Endothelial cell of umbilical vein (primary cell): ENCODE data around the gene PLA2G1B. TPM values are rescaled to one million over a fixed set of nuclear protein-coding genes. Genes with fewer than 3 reads are reported as not detected.

Source experiments
- BruUV-seq: library from RNA; stranded (reverse); fragments of 400-500 nt; replicated peaks from 2 replicates; lab custom pipeline; 2021; lab: Mats Ljungman, UMichigan
- CTCF ChIA-PET: fragments of 300-600, 350-600 bp; sonication (Branson Sonifier 250); formaldehyde crosslinking; loops from one replicate; lab custom pipeline; 2021; ENCODE audit warnings: antibody characterized with exemption, inconsistent platforms; lab: Charles Lee
- POLR2A ChIA-PET: fragments of 300-600, 350-600 bp; sonication (Branson Sonifier 250); formaldehyde crosslinking; loops from one replicate; lab custom pipeline; 2021; ENCODE audit warnings: antibody characterized with exemption, inconsistent platforms; lab: Charles Lee
- DNase-seq: peaks from one replicate; pipeline ENCODE4 v3.0.0-alpha.2; 2011; ENCODE audit warnings: low read depth, low spot score
- FAIRE-seq: peaks from 2 replicates; lab custom pipeline; 2011; peaks lifted over from hg19 to GRCh38; lab: Jason Lieb, UNC
- H2AFZ ChIP-seq: 2 replicates; pipeline ENCODE4 v1.6.0; 2012; ENCODE audit warnings: low read depth, low read length, control low read depth, inconsistent platforms
- H3K27ac ChIP-seq: 2 replicates; pipeline ENCODE4 v1.5.1; 2011; ENCODE audit warnings: low read depth, mild to moderate bottlenecking, control low read depth, low read length, moderate library complexity; ENCODE audit not compliant: insufficient read depth
- H3K27me3 ChIP-seq, 2 experiments: 2 replicates each; pipeline versions ENCODE4 v1.6.0 to v1.6.1; 2011; ENCODE audit warnings: low read length in 2 of 2, mixed read lengths in 1 of 2; ENCODE audit not compliant: control insufficient read depth in 2 of 2, insufficient read depth in 2 of 2
- H3K36me3 ChIP-seq, 2 experiments: 2 replicates in 1 of 2; 3 replicates in 1 of 2; pipeline ENCODE4 v1.5.1; 2011; ENCODE audit warnings: low read length in 2 of 2, mild to moderate bottlenecking in 1 of 2, moderate library complexity in 1 of 2; ENCODE audit not compliant: control insufficient read depth in 2 of 2, insufficient read depth in 2 of 2; ENCODE audit errors: extremely low read depth in 1 of 2
- H3K4me1 ChIP-seq: 3 replicates; pipeline ENCODE4 v1.5.1; 2011; ENCODE audit warnings: mild to moderate bottlenecking, low read length; ENCODE audit not compliant: control insufficient read depth, insufficient read depth; ENCODE audit errors: extremely low read depth
- H3K4me2 ChIP-seq: 2 replicates; pipeline ENCODE4 v1.6.1; 2011; ENCODE audit warnings: low read length, control low read depth, mixed read lengths; ENCODE audit not compliant: insufficient read depth
- H3K4me3 ChIP-seq, 3 experiments: fragments of 200-600 bp in 1 of 3; sonication (generic), shearing (Covaris generic) in 1 of 3; replicated peaks in 1 of 3; 2 replicates each; pipeline ENCODE4 v1.5.1; 2011 to 2016; ENCODE audit warnings: control low read depth in 3 of 3, low read length in 3 of 3, mild to moderate bottlenecking in 2 of 3, inconsistent platforms in 1 of 3, low read depth in 1 of 3, moderate library complexity in 1 of 3; ENCODE audit not compliant: insufficient read depth in 1 of 3
- H3K79me2 ChIP-seq: 2 replicates; pipeline ENCODE4 v1.6.0; 2012; ENCODE audit warnings: low read length, inconsistent platforms; ENCODE audit not compliant: control insufficient read depth, insufficient read depth
- H3K9ac ChIP-seq: replicated peaks from 2 replicates; pipeline ENCODE3; 2011; ENCODE audit warnings: low read length, control low read depth; ENCODE audit not compliant: insufficient read depth; ENCODE audit errors: extremely low read depth
- H3K9me1 ChIP-seq: replicated peaks from 3 replicates; pipeline ENCODE4 v1.6.0; 2011; ENCODE audit warnings: mild to moderate bottlenecking, low read length; ENCODE audit not compliant: control insufficient read depth, insufficient read depth; ENCODE audit errors: extremely low read depth
- H3K9me3 ChIP-seq: replicated peaks from 2 replicates; pipeline ENCODE4 v1.5.1; 2012; ENCODE audit warnings: low read length, inconsistent platforms; ENCODE audit not compliant: control insufficient read depth, insufficient read depth
- H4K20me1 ChIP-seq: replicated peaks from 2 replicates; pipeline ENCODE3; 2011; ENCODE audit warnings: mild to moderate bottlenecking, low read length; ENCODE audit not compliant: control insufficient read depth, insufficient read depth; ENCODE audit errors: extremely low read depth
- EZH2 ChIP-seq: IDR thresholded peaks from 2 replicates; pipeline ENCODE4 v1.6.1; 2012; ENCODE audit warnings: borderline replicate concordance, low read depth, mild to moderate bottlenecking, moderate library complexity, low read length, inconsistent platforms; ENCODE audit not compliant: severe bottlenecking
- FOS ChIP-seq: IDR thresholded peaks from 2 replicates; pipeline ENCODE4 v1.6.1; 2011; ENCODE audit warnings: mild to moderate bottlenecking, low read length, moderate library complexity, borderline replicate concordance; ENCODE audit not compliant: insufficient read depth
- GATA2 ChIP-seq: IDR thresholded peaks from 2 replicates; pipeline ENCODE4 v1.7.0; 2011; ENCODE audit warnings: low read depth, mild to moderate bottlenecking, moderate library complexity, mixed read lengths, low read length; ENCODE audit not compliant: insufficient read length, insufficient read depth
- JUN ChIP-seq: IDR thresholded peaks from 2 replicates; pipeline ENCODE4 v1.6.1; 2011; ENCODE audit warnings: borderline replicate concordance, low read depth; ENCODE audit not compliant: insufficient read length, insufficient read depth
- MYC ChIP-seq: IDR thresholded peaks from one replicate; pipeline ENCODE4 v1.6.1; 2011; ENCODE audit warnings: mild to moderate bottlenecking, low read depth, low read length
- POLR2A ChIP-seq: IDR thresholded peaks from 2 replicates; pipeline ENCODE4 v1.6.1; 2012; ENCODE audit warnings: low read depth, mild to moderate bottlenecking, control low read depth, low read length
- POLR2AphosphoS5 ChIP-seq: IDR thresholded peaks from 2 replicates; pipeline ENCODE4 v1.6.1; 2012; ENCODE audit warnings: low read depth, mild to moderate bottlenecking, control low read depth, low read length, moderate library complexity; ENCODE audit not compliant: insufficient read depth
- dilution Hi-C: fragments of 300-500 bp; cut with MboI; formaldehyde crosslinking; loops from one replicate; pipeline ENCODE4 v1.15.0; 2019; ENCODE audit warnings: low sequenced_read_pairs; ENCODE audit not compliant: extremely low pct_ligation_motif_present
- intact Hi-C: fragments of 100-400 bp; cut with micrococcal nuclease; formaldehyde crosslinking; loops from one replicate; pipeline ENCODE4 v1.10.0; 2022
- polyA plus RNA-seq, 4 experiments: library from polyadenylated mRNA; depleted of rRNA in 3 of 4; stranded (reverse) in 3 of 4; unstranded in 1 of 4; fragments of >200 nt; gene quantifications; 2 replicates each; pipeline versions ENCODE4 v1.2.1 to v1.2.3, GENCODE V29; 2011 to 2012; ENCODE audit warnings: missing spikeins in 1 of 4
- total RNA-seq: library from RNA; stranded (reverse); gene quantifications from 2 replicates; pipeline ENCODE4 v1.2.3, GENCODE V29; 2021
- TF ChIP-seq, protein P1 (sequence below), 2 donors: IDR thresholded peaks; 1 replicate in 1 of 2; 2 replicates in 1 of 2; pipeline ENCODE4 v1.5.1; 2011; ENCODE audit warnings: low read length in 2 of 2, mild to moderate bottlenecking in 2 of 2, moderate library complexity in 2 of 2, control low read depth in 1 of 2, inconsistent platforms in 1 of 2, low read depth in 1 of 2; ENCODE audit not compliant: insufficient read depth in 1 of 2; ENCODE audit errors: extremely low read depth in 1 of 2
- TF ChIP-seq, protein P2 (sequence below): IDR thresholded peaks from 2 replicates; pipeline ENCODE4 v1.6.1; 2011; ENCODE audit not compliant: insufficient read depth, insufficient read length

Gene PLA2G1B
- total and polyA plus RNA-seq, 2 donors (not counting 3 experiments of a cell fraction or from before 2014, with no cell fraction given), result not detected

DNA sequence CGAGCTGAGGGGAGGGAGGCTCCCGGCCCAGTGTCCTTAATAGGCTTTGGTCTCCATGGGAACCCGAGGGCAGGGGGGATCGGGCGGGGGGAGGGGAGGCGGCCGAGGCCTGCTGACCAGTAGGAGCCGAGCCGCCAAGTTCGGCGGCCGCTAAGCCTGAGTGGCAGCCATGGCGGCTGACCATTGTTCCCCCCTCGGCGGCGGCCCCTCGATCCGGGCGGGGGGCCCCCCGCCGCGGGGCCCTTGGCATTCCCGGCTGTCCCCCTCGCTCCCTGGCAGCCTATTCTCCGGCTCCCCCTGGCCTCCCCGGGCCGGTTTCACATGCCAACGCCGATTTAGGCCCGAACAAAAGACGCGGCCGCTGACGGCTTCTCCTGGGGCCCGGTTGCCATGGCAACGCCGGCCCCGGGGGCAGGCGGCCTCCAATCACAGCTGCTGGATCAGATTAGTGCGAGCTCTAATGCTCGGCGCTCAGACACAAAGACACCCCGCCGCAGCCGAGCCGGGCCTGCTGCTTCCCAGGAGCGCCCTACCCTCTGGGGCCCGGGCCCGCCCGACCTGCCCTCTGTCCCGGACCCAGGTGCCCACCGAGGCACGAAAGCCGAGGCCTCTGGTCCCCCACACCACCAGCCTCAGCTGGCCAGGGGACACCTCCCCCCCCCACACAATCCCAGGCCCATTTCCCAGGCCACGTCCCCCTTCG is 34.1 kb upstream of the PLA2G1B start:
- POLR2A ChIA-PET, result interaction anchor here (0.6 kb wide), 1 partner anchor 23 kb away, joined by 8 read pairs; no protein-coding TSS in a partner anchor
- no TSS peak for BruUV-seq
- Histone ChIP-seq H3K9me3 (no peaks in the 10 kb centered on the region), H2AFZ (peak overlapping the region; percentile 59), H3K4me2 (peak overlapping the region; percentile 59), H3K4me1 (no peaks in the 10 kb centered on the region), H4K20me1 (no peaks in the 10 kb centered on the region), H3K27me3 (peaks cover 5 to 7% of the 10 kb centered on the region in 2 experiments), H3K27ac (no peak overlapping the region), H3K79me2 (no peaks in the 10 kb centered on the region), H3K4me3 (peak overlapping the region in 1 of 3 experiments; percentile 35), H3K9ac (peak overlapping the region; percentile 40), H3K36me3 (no peaks in the 10 kb centered on the region), H3K9me1 (no peaks in the 10 kb centered on the region)
- no peak for FAIRE-seq
- TF ChIP-seq MYC (no peak), POLR2A (no peak), POLR2AphosphoS5 (no peak), GATA2 (no peak), JUN (no peak), EZH2 (no peak), FOS (no peak)
- TF ChIP-seq, protein P1, sequence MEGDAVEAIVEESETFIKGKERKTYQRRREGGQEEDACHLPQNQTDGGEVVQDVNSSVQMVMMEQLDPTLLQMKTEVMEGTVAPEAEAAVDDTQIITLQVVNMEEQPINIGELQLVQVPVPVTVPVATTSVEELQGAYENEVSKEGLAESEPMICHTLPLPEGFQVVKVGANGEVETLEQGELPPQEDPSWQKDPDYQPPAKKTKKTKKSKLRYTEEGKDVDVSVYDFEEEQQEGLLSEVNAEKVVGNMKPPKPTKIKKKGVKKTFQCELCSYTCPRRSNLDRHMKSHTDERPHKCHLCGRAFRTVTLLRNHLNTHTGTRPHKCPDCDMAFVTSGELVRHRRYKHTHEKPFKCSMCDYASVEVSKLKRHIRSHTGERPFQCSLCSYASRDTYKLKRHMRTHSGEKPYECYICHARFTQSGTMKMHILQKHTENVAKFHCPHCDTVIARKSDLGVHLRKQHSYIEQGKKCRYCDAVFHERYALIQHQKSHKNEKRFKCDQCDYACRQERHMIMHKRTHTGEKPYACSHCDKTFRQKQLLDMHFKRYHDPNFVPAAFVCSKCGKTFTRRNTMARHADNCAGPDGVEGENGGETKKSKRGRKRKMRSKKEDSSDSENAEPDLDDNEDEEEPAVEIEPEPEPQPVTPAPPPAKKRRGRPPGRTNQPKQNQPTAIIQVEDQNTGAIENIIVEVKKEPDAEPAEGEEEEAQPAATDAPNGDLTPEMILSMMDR (IDR thresholded peaks at IDR 0.05; ENCODE audit: extremely low read depth in 1 of 2, insufficient read depth in 1 of 2, low read depth in 1 of 2, low read length in 2 of 2), result no peak
- TF ChIP-seq, protein P2, sequence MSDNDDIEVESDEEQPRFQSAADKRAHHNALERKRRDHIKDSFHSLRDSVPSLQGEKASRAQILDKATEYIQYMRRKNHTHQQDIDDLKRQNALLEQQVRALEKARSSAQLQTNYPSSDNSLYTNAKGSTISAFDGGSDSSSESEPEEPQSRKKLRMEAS, result no peak
- DNase-seq, result peak; percentile 70
- dilution Hi-C loops, result no loop called here
- intact Hi-C loops, result loop anchor here (1.0 kb wide), 1 partner anchor 69 kb away; no protein-coding TSS in a partner anchor
- CTCF ChIA-PET, result interaction anchor here (1.2 to 2.4 kb wide), 3 partner anchors 14 to 69 kb away, joined by 4 to 11 read pairs (median 8); no protein-coding TSS in a partner anchor
